SK-N-MC (cell line): ENCODE results near the gene CEP250.

Source experiments
- EZH2 ChIP-seq: fragments of 200-600 bp; sonication (generic); IDR thresholded peaks from one replicate; pipeline ENCODE4 v1.6.1; 2017; ENCODE audit warnings: antibody characterized with exemption
- POLR2AphosphoS5 ChIP-seq: IDR thresholded peaks from 2 replicates; pipeline ENCODE4 v1.6.1; 2012; ENCODE audit warnings: mild to moderate bottlenecking, low read depth, low read length, borderline replicate concordance

GRCh38 chr20:35451295-35451694 is 4.1 kb upstream of the CEP250 start:
- TF ChIP-seq POLR2AphosphoS5, result no peak
- TF ChIP-seq EZH2, result no peak
